SHP77 treated with DMSO at 0.1 percent for 48 hours (cell line): ENCODE results near the gene WDR74.
"Not testable (repeated sequence)": the region's sequence is repeated elsewhere in the genome, so short reads cannot be mapped to it uniquely, and the experiment has no call there.

Experiments
- DNase-seq: peaks from one replicate; lab custom pipeline; 2025; lab: John Stamatoyannopoulos, UW

Gene WDR74

GRCh38 chr11:62859281-62859703 is 19.9 kb upstream of the WDR74 start:
- DNase-seq, result not testable (repeated sequence)

GRCh38 chr11:62858201-62858600 is 18.8 kb upstream of the WDR74 start:
- no peak for DNase-seq

GRCh38 chr11:62857541-62857982 is 18.2 kb upstream of the WDR74 start:
- no peak for DNase-seq

GRCh38 chr11:62856333-62856895 is 17.0 kb upstream of the WDR74 start:
- DNase-seq, result no peak

GRCh38 chr11:62855571-62856332 is 16.4 kb upstream of the WDR74 start:
- peak; percentile 93 for DNase-seq

GRCh38 chr11:62854825-62855570 is 15.6 kb upstream of the WDR74 start:
- no peak for DNase-seq

- DNase-seq, result no peak
Measured at GRCh38 chr11:62854013-62854824, 14.8 kb upstream of the WDR74 start.

- no peak for DNase-seq
Measured at GRCh38 chr11:62853279-62853965, 14.0 kb upstream of the WDR74 start.

GRCh38 chr11:62852523-62853188 is 13.3 kb upstream of the WDR74 start:
- DNase-seq, result no peak

- DNase-seq, result no peak
Measured at GRCh38 chr11:62851807-62852522, 12.6 kb upstream of the WDR74 start.

GRCh38 chr11:62850911-62851806 is 11.8 kb upstream of the WDR74 start:
- no peak for DNase-seq

- DNase-seq, result no peak
Measured at GRCh38 chr11:62847767-62848314, 8.5 kb upstream of the WDR74 start.

GRCh38 chr11:62846177-62846576 is 6.8 kb upstream of the WDR74 start:
- DNase-seq, result no peak

- no peak for DNase-seq
Measured at GRCh38 chr11:62844154-62844553, 4.8 kb upstream of the WDR74 start.

GRCh38 chr11:62843466-62843865 is 4.1 kb upstream of the WDR74 start:
- DNase-seq, result no peak

GRCh38 chr11:62842891-62843290 is 3.5 kb upstream of the WDR74 start:
- DNase-seq, result not testable (repeated sequence)

- DNase-seq, result no peak
Measured at GRCh38 chr11:62842171-62842741, 2.9 kb upstream of the WDR74 start.

GRCh38 chr11:62841361-62842170 is 2.2 kb upstream of the WDR74 start:
- peak; percentile 100 for DNase-seq
